Right lobe of liver (tissue), 6 donors: ENCODE results near the gene PRDM16. TPM values are rescaled to one million over a fixed set of nuclear protein-coding genes. Genes with fewer than 3 reads are reported as not detected.
"Not testable (repeated sequence)": the region's sequence is repeated elsewhere in the genome, so short reads cannot be mapped to it uniquely, and the experiment has no call there.

Experiments
- ATAC-seq, 4 donors: fragments of 200-7000 bp; cut with Tn5 transposase; one replicate each; pipeline ENCODE4 v1.9.1; 2020; ENCODE audit warnings: mild to moderate bottlenecking in 4 of 4, moderate library complexity in 4 of 4
- DNase-seq, 3 donors: peaks; one replicate each; pipeline ENCODE4 v3.0.0-alpha.2; 2020
- H3K27ac ChIP-seq, 3 donors: fragments of 200-600 bp; one replicate each; pipeline ENCODE4 v1.8.0; 2022
- H3K27me3 ChIP-seq, 2 donors: fragments of 200-600 bp; one replicate each; pipeline ENCODE4 v1.8.0; 2022
- H3K36me3 ChIP-seq, 4 donors: fragments of 200-600 bp; sonication (generic) in 1 of 4; one replicate each; pipeline versions ENCODE4 v1.5.1 to v1.8.0; 2017 to 2022; ENCODE audit warnings: control low read depth in 1 of 4
- H3K4me1 ChIP-seq, 4 donors: fragments of 200-600 bp; sonication (generic) in 1 of 4; one replicate each; pipeline versions ENCODE4 v1.5.1 to v1.8.0; 2017 to 2022; ENCODE audit warnings: control low read depth in 1 of 4
- H3K4me3 ChIP-seq, 3 donors: fragments of 200-600 bp; one replicate each; pipeline ENCODE4 v1.8.0; 2022
- H3K9me3 ChIP-seq, 4 donors: fragments of 200-600 bp; sonication (generic) in 1 of 4; one replicate each; pipeline versions ENCODE4 v1.5.1 to v1.8.0; 2017 to 2022; ENCODE audit warnings: control low read depth in 1 of 4
- CTCF ChIP-seq, 4 donors: fragments of 200-600 bp in 3 of 4; fragments of 450-650 bp in 1 of 4; IDR thresholded peaks; one replicate each; pipeline versions ENCODE4 v1.5.1 to v1.8.0; 2016 to 2022; ENCODE audit warnings: antibody characterized with exemption in 4 of 4, mild to moderate bottlenecking in 2 of 4
- POLR2A ChIP-seq: fragments of 450-650 bp; IDR thresholded peaks from one replicate; pipeline ENCODE4 v1.6.1; 2017; ENCODE audit warnings: antibody characterized with exemption, mild to moderate bottlenecking
- WGBS: methylation state at CpG from one replicate; pipeline ENCODE4 v1.1.6; 2018; ENCODE audit warnings: low coverage, low lambda C conversion rate; ENCODE audit not compliant: insufficient coverage; ENCODE audit errors: missing lambda C conversion rate; 5-methylcytosine and 5-hydroxymethylcytosine counted together
- intact Hi-C, 2 donors: fragments of 100-400 bp; cut with DNase I; formaldehyde crosslinking; loops; one replicate each; pipeline versions ENCODE4 v1.11.2 to v1.14.1; 2022
- total RNA-seq, 6 experiments: library from RNA; depleted of rRNA in 2 of 6; stranded (reverse); fragments of >200 nt in 2 of 6; fragmentation: NEBNext Ultra II Directional in 3 of 6; extraction: Animal tissue kit (Norgen Biotek cat#: 25700) in 3 of 6; gene quantifications; one replicate each; pipeline versions ENCODE4 v1.1.0 to v1.2.4, GENCODE V29; 2016 to 2023
- donor health status: DM: no; HTN: yes; CAD: no.
- donor health status: DM: no; HTN: no; CAD: no.
- donor health status: DM: no; HTN: no; CAD: no.
- donor health status: DM: no; HTN: yes; CAD: no.
- donor health status: DM: no; HTN: yes; CAD: no.

The PRDM16 gene
- total RNA-seq, 6 experiments from 2014 or later = 0.06 to 0.75 (median 0.28) TPM

- DNase-seq (no peak), ATAC-seq (no peak)
- Histone ChIP-seq H3K36me3 (no peaks in the 10 kb centered on the region), H3K27ac (no peak overlapping the region), H3K4me1 (no peaks in the 10 kb centered on the region), H3K9me3 (no peaks in the 10 kb centered on the region), H3K4me3 (no peak overlapping the region), H3K27me3 (no peaks in the 10 kb centered on the region)
- intact Hi-C loops = no loop called here
- TF ChIP-seq POLR2A = no peak
- TF ChIP-seq CTCF (IDR thresholded peaks at IDR 0.05) = no peak
- WGBS = 82% methylated on average over 4 of the region's 7 CpGs
Observed at GRCh38 chr1:3236955-3237354, 168.0 kb downstream of the PRDM16 start.

GRCh38 chr1:3237570-3237969 lies 168.6 kb downstream of the PRDM16 start:
- no peak overlapping the region for H3K27ac ChIP-seq
- no peaks in the 10 kb centered on the region for H3K9me3 ChIP-seq
- no peak overlapping the region for H3K4me3 ChIP-seq
- H3K36me3 ChIP-seq = no peaks in the 10 kb centered on the region
- DNase-seq (no peak), ATAC-seq (no peak)
- intact Hi-C loops = no loop called here
- TF ChIP-seq POLR2A (no peak), CTCF (IDR thresholded peaks at IDR 0.05) (no peak)
- H3K4me1 ChIP-seq = no peaks in the 10 kb centered on the region
- no peaks in the 10 kb centered on the region for H3K27me3 ChIP-seq
- WGBS = 83% methylated on average over 2 of the region's 15 CpGs

GRCh38 chr1:3237994-3238702 lies 169.1 kb downstream of the PRDM16 start:
- 34% methylated on average over 22 of the region's 28 CpGs for WGBS
- Histone ChIP-seq H3K36me3 (no peaks in the 10 kb centered on the region), H3K4me1 (no peaks in the 10 kb centered on the region), H3K27ac (no peak overlapping the region), H3K27me3 (no peaks in the 10 kb centered on the region), H3K4me3 (no peak overlapping the region), H3K9me3 (no peaks in the 10 kb centered on the region)
- DNase-seq (no peak), ATAC-seq (no peak)
- intact Hi-C loops = no loop called here
- TF ChIP-seq POLR2A (no peak), CTCF (IDR thresholded peaks at IDR 0.05) (no peak)

- Histone ChIP-seq H3K4me1 (no peaks in the 10 kb centered on the region), H3K27me3 (no peaks in the 10 kb centered on the region), H3K9me3 (no peaks in the 10 kb centered on the region), H3K27ac (no peak overlapping the region), H3K4me3 (no peak overlapping the region), H3K36me3 (no peaks in the 10 kb centered on the region)
- DNase-seq (no peak), ATAC-seq (no peak)
- TF ChIP-seq CTCF (IDR thresholded peaks at IDR 0.05) (no peak), POLR2A (no peak)
- WGBS = 78% methylated on average over 14 of the region's 21 CpGs
- intact Hi-C loops = no loop called here
Observed at GRCh38 chr1:3238703-3239278, 169.8 kb downstream of the PRDM16 start.

- DNase-seq, H3K4me1 ChIP-seq, H3K4me3 ChIP-seq, H3K27me3 ChIP-seq, H3K9me3 ChIP-seq, intact Hi-C loops, H3K36me3 ChIP-seq, H3K27ac ChIP-seq, ATAC-seq: not testable (repeated sequence)
- WGBS = 73% methylated on average over 2 of the region's 3 CpGs
Observed at GRCh38 chr1:3239991-3240390, 171.0 kb downstream of the PRDM16 start.
